Activated CD4-positive, CD25-positive, alpha-beta regulatory T cell treated with anti-CD3 and anti-CD28 coated beads, Interleukin-2, amount 50 U/mL, for 72 hours (primary cell): ENCODE data around the gene NBPF12.
"Not testable (repeated sequence)": the region's sequence is repeated elsewhere in the genome, so short reads cannot be mapped to it uniquely, and the experiment has no call there.

ENCODE experiments used
- DNase-seq: peaks from one replicate; pipeline ENCODE4 v3.0.0; 2021

NBPF12 gene

GRCh38 chr1:146985855-146986254, 47.7 kb downstream of the NBPF12 start:
- DNase-seq = not testable (repeated sequence)

GRCh38 chr1:146986450-146986849, 48.3 kb downstream of the NBPF12 start:
- DNase-seq = not testable (repeated sequence)

GRCh38 chr1:146987502-146987901, 49.4 kb downstream of the NBPF12 start:
- not testable (repeated sequence) for DNase-seq

- not testable (repeated sequence) for DNase-seq
Observed at GRCh38 chr1:146989455-146989854, 51.3 kb downstream of the NBPF12 start.

GRCh38 chr1:147008495-147008894, 70.4 kb downstream of the NBPF12 start:
- not testable (repeated sequence) for DNase-seq

- not testable (repeated sequence) for DNase-seq
Observed at GRCh38 chr1:147026975-147027374, 88.9 kb downstream of the NBPF12 start.

- DNase-seq = not testable (repeated sequence)
Observed at GRCh38 chr1:147030066-147030653, 92.0 kb downstream of the NBPF12 start.

GRCh38 chr1:147039916-147040315, 101.8 kb downstream of the NBPF12 start:
- DNase-seq = no peak

- not testable (repeated sequence) for DNase-seq
Observed at GRCh38 chr1:147042891-147043290, 104.8 kb downstream of the NBPF12 start.

- DNase-seq = not testable (repeated sequence)
Observed at GRCh38 chr1:147044511-147044910, 106.4 kb downstream of the NBPF12 start.
